GM12878 (cell line): ENCODE data around the gene MCC.

Source experiments
- ASH2L ChIP-seq: fragments of 300-600, 200-600 bp; sonication (generic); IDR thresholded peaks from 2 replicates; pipeline ENCODE4 v1.6.1; 2017; ENCODE audit warnings: low read depth, mild to moderate bottlenecking, borderline replicate concordance
- BHLHE40 ChIP-seq, 2 experiments: fragments of 450-650 bp in 1 of 2; IDR thresholded peaks; 2 replicates each; pipeline ENCODE4 v1.6.1; 2011 to 2017; ENCODE audit warnings: low read depth in 2 of 2, borderline replicate concordance in 1 of 2, improper control_type of control experiment in 1 of 2, low read length in 1 of 2, mild to moderate bottlenecking in 1 of 2
- GABPA ChIP-seq: IDR thresholded peaks from 2 replicates; pipeline ENCODE4 v1.6.1; 2014; ENCODE audit warnings: antibody characterized with exemption, low read depth, mild to moderate bottlenecking, inconsistent platforms
- HCFC1 ChIP-seq: fragments of 150-350 bp; IDR thresholded peaks from 2 replicates; pipeline ENCODE4 v1.6.1; 2014; ENCODE audit warnings: low read length
- MXI1 ChIP-seq: fragments of 150-350 bp; IDR thresholded peaks from 2 replicates; pipeline ENCODE4 v1.6.1; 2011; ENCODE audit warnings: low read depth, mild to moderate bottlenecking, inconsistent platforms, low read length, improper control_type of control experiment
- RCOR1 ChIP-seq: conservative IDR thresholded peaks from 2 replicates; pipeline ENCODE4 v1.6.1; 2012; ENCODE audit warnings: low read depth, low read length, improper control_type of control experiment
- YY1 ChIP-seq: IDR thresholded peaks from 2 replicates; pipeline ENCODE4 v1.6.1; 2011; ENCODE audit warnings: low read depth, mild to moderate bottlenecking, low read length
- ZNF24 ChIP-seq: fragments of 450-650 bp; IDR thresholded peaks from 2 replicates; pipeline ENCODE4 v1.6.1; 2017; ENCODE audit warnings: antibody characterized with exemption, mild to moderate bottlenecking
- TF ChIP-seq, protein P1 (sequence below), 3 experiments: IDR thresholded peaks in 2 of 3; conservative IDR thresholded peaks in 1 of 3; 2 replicates each; pipeline ENCODE4 v1.5.1; 2011; ENCODE audit warnings: low read depth in 3 of 3, low read length in 3 of 3, mild to moderate bottlenecking in 3 of 3, control low read depth in 2 of 3, moderate library complexity in 2 of 3, inconsistent platforms in 1 of 3, mixed read lengths in 1 of 3; ENCODE audit not compliant: control insufficient read depth in 2 of 3, insufficient read depth in 1 of 3; ENCODE audit errors: extremely low read depth in 1 of 3
- TF ChIP-seq, protein P2 (sequence below): fragments of 450-650 bp; IDR thresholded peaks from 2 replicates; pipeline ENCODE4 v1.6.1; 2014; ENCODE audit warnings: mild to moderate bottlenecking
- TF ChIP-seq, protein P3 (sequence below): IDR thresholded peaks from 2 replicates; pipeline ENCODE4 v1.6.1; 2012; ENCODE audit warnings: low read depth, low read length, improper control_type of control experiment

DNA sequence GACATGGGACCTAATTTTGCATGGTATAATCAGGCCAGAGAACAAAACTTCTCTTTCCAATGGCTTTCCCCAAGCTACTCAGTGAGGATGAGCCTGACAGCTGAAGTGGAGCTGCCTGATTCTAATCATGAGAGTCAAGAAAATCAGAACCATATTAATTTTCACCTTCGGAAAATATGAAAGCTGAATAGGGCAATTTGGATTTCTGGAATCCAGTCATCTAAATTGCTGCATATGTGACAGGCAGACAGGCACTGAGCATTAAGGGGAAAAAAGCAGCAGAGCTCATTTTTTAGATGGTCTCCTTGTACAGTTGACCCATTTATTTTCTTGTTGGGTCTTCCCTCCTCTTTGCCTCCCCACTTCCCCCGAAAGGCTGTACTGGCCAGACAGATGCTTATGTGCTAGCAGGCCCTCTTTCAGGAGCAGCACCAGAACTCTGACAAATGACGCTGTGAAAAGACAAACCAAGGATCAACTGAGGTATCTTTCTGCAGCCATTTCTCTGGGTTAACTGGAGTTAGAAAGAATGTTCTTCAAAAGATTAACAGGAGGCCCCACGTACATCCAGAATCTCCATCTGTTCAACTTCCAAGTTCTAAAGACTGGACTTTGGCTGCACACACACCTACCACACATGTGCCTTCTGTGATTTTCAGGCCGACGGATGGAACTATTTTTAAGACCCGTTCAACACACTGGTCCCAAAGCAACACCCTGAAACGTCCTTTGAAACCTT lies 336.4 kb downstream of the MCC start:
- TF ChIP-seq ASH2L: no peak
- TF ChIP-seq, protein P1, sequence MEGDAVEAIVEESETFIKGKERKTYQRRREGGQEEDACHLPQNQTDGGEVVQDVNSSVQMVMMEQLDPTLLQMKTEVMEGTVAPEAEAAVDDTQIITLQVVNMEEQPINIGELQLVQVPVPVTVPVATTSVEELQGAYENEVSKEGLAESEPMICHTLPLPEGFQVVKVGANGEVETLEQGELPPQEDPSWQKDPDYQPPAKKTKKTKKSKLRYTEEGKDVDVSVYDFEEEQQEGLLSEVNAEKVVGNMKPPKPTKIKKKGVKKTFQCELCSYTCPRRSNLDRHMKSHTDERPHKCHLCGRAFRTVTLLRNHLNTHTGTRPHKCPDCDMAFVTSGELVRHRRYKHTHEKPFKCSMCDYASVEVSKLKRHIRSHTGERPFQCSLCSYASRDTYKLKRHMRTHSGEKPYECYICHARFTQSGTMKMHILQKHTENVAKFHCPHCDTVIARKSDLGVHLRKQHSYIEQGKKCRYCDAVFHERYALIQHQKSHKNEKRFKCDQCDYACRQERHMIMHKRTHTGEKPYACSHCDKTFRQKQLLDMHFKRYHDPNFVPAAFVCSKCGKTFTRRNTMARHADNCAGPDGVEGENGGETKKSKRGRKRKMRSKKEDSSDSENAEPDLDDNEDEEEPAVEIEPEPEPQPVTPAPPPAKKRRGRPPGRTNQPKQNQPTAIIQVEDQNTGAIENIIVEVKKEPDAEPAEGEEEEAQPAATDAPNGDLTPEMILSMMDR (IDR thresholded peaks at IDR 0.05 in 2 of 3, conservative IDR thresholded peaks at IDR 0.05 in 1 of 3; ENCODE audit: control insufficient read depth in 2 of 3, extremely low read depth in 1 of 3, insufficient read depth in 1 of 3, low read depth in 3 of 3, low read length in 3 of 3): no peak
- no peak for TF ChIP-seq GABPA
- TF ChIP-seq, protein P2, sequence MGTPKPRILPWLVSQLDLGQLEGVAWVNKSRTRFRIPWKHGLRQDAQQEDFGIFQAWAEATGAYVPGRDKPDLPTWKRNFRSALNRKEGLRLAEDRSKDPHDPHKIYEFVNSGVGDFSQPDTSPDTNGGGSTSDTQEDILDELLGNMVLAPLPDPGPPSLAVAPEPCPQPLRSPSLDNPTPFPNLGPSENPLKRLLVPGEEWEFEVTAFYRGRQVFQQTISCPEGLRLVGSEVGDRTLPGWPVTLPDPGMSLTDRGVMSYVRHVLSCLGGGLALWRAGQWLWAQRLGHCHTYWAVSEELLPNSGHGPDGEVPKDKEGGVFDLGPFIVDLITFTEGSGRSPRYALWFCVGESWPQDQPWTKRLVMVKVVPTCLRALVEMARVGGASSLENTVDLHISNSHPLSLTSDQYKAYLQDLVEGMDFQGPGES: no peak
- TF ChIP-seq BHLHE40 (IDR thresholded peaks at IDR 0.05; ENCODE audit: borderline replicate concordance in 1 of 2, low read depth in 2 of 2, low read length in 1 of 2): no peak
- no peak for TF ChIP-seq YY1
- no peak for TF ChIP-seq HCFC1
- no peak for TF ChIP-seq MXI1
- TF ChIP-seq, protein P3, sequence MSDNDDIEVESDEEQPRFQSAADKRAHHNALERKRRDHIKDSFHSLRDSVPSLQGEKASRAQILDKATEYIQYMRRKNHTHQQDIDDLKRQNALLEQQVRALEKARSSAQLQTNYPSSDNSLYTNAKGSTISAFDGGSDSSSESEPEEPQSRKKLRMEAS: no peak
- no peak for TF ChIP-seq ZNF24
- TF ChIP-seq RCOR1: no peak
